ENCODE results near the gene LHFPL3. TPM values are rescaled to one million over a fixed set of nuclear protein-coding genes. Genes with fewer than 3 reads are reported as not detected.

The LHFPL3 gene
- total RNA-seq, 8 experiments from 2014 or later = 1.0 to 26.2 (median 5.0) TPM; not detected in 1

- WGBS, 10 experiments = 0 to 83% (median 66%) methylated on average over 1 to 5 of the region's 5 CpGs
- Histone ChIP-seq H3K4me1 (replicated peaks in 1 of 2) (peaks cover 0 to 4% of the 10 kb centered on the region in 2 donors), H3K27ac (no peak overlapping the region), H3K4me3 (no peak overlapping the region)
- in situ Hi-C loops (cut with MboI; ENCODE audit: low pct_unique_long_range_greater_than_20kb in 2 of 9, low sequenced_read_pairs in 9 of 9, unreplicated experiment in 9 of 9) = no loop called here
- ATAC-seq (replicated peaks in 6 of 8) = no peak
These were observed 122.5 kb downstream of the LHFPL3 start for GRCh38 chr7:104450861-104451260.

- 14 to 92% (median 76%) methylated on average over 1 to 3 of the region's 3 CpGs; no CpG with 5 or more reads in 1 of the 10 experiments for WGBS, 10 experiments
- in situ Hi-C loops (cut with MboI; ENCODE audit: low pct_unique_long_range_greater_than_20kb in 2 of 9, low sequenced_read_pairs in 9 of 9, unreplicated experiment in 9 of 9) = no loop called here
- no peak for ATAC-seq (replicated peaks in 6 of 8)
- no peak overlapping the region for H3K4me3 ChIP-seq
- H3K4me1 ChIP-seq (replicated peaks in 1 of 2) = no peaks in the 10 kb centered on the region
- no peak overlapping the region for H3K27ac ChIP-seq
These were observed 124.8 kb downstream of the LHFPL3 start for GRCh38 chr7:104453190-104453589.

DNA sequence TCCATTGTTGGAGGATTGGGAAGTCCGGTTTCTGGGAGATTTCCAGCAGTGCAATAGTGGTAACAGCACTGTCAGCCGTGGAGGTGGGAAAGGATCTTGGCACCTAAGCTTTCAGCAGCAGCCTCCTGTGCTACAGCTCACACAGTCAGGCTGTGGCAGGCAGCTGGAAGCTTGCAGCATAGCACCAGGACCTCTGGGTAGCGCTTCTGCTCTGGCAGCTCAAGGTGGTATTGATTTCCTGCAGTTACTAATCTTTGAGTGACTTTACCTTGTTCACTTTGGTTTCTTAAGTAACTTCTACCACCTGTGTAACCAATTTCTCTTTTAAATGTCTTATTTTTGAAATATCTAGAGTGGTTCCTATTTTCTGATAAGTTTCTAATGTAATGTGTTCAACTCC is 130.5 kb downstream of the LHFPL3 start:
- no peak overlapping the region for H3K4me3 ChIP-seq
- in situ Hi-C loops (cut with MboI; ENCODE audit: low pct_unique_long_range_greater_than_20kb in 2 of 9, low sequenced_read_pairs in 9 of 9, unreplicated experiment in 9 of 9) = no loop called here
- H3K4me1 ChIP-seq (replicated peaks in 1 of 2) = no peaks in the 10 kb centered on the region
- ATAC-seq (replicated peaks in 6 of 8) = no peak
- 0 to 100% (median 50%) methylated on average over 1 to 3 of the region's 3 CpGs; no CpG with 5 or more reads in 2 of the 10 experiments for WGBS, 10 experiments
- H3K27ac ChIP-seq = no peak overlapping the region

GRCh38 chr7:104469166-104469820 is 140.9 kb downstream of the LHFPL3 start:
- no peak for ATAC-seq (replicated peaks in 6 of 8)
- 0 to 100% (median 50%) methylated on average over 1 of the region's 1 CpG; no CpG with 5 or more reads in 2 of the 10 experiments for WGBS, 10 experiments
- Histone ChIP-seq H3K4me3 (no peak overlapping the region), H3K4me1 (replicated peaks in 1 of 2) (no peaks in the 10 kb centered on the region), H3K27ac (no peak overlapping the region)
- in situ Hi-C loops (cut with MboI; ENCODE audit: low pct_unique_long_range_greater_than_20kb in 2 of 9, low sequenced_read_pairs in 9 of 9, unreplicated experiment in 9 of 9) = no loop called here

DNA sequence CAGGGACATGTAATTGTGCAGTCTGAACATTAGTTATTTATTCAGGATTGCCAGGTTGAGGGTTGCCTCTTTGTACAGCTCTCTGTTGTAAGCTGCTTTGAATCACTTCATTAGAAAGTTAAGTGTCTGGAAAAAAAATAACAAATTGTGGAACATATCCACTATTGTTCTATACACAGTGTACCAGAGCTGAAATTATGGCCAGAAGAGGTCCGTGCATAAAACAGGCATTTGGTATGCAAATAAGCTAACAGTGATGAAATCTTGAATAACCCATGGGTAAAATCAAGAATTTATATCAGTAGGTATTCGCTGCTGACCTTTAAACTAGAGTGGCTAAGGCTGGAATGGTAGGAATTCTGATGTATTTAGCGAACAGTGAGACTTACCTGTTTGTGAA is 152.1 kb downstream of the LHFPL3 start:
- H3K4me3 ChIP-seq = no peak overlapping the region
- in situ Hi-C loops (cut with MboI; ENCODE audit: low pct_unique_long_range_greater_than_20kb in 2 of 9, low sequenced_read_pairs in 9 of 9, unreplicated experiment in 9 of 9) = no loop called here
- H3K27ac ChIP-seq = no peak overlapping the region
- 0 to 80% (median 32%) methylated on average over 1 to 3 of the region's 3 CpGs; no CpG with 5 or more reads in 2 of the 10 experiments for WGBS, 10 experiments
- peaks cover 0 to 2% of the 10 kb centered on the region in 2 donors for H3K4me1 ChIP-seq (replicated peaks in 1 of 2)
- peak in 4 of 8 experiments; percentile 49 to 92 (median 67) for ATAC-seq (replicated peaks in 6 of 8)

- Histone ChIP-seq H3K27ac (no peak overlapping the region), H3K4me3 (no peak overlapping the region), H3K4me1 (replicated peaks in 1 of 2) (peaks cover 0 to 2% of the 10 kb centered on the region in 2 donors)
- ATAC-seq (replicated peaks in 6 of 8) = no peak
- WGBS, 10 experiments = 30 to 100% (median 81%) methylated on average over 2 to 6 of the region's 6 CpGs; no CpG with 5 or more reads in 1 of the 10 experiments
- in situ Hi-C loops (cut with MboI; ENCODE audit: low pct_unique_long_range_greater_than_20kb in 2 of 9, low sequenced_read_pairs in 9 of 9, unreplicated experiment in 9 of 9) = no loop called here
These were observed 154.1 kb downstream of the LHFPL3 start for GRCh38 chr7:104482362-104483037.

DNA sequence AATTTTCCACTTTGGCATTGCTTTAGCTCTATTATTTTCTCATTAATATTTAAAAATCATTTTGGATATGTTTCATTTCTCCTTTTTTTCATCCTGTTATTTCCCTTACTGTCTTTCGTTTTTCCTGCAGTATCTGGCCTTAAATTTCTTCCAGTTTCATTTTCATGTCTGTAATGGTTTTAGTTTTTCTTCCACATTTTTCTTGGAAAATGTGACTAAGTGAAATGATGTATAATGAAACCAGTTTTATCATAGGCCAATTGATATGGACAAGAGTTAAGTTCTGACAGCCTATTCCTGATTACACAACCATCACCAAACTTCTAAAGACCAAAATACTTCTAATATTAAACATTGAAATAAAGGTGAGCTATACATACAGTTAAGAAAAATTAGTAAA is 158.5 kb downstream of the LHFPL3 start:
- Histone ChIP-seq H3K4me1 (replicated peaks in 1 of 2) (no peaks in the 10 kb centered on the region), H3K4me3 (no peak overlapping the region), H3K27ac (no peak overlapping the region)
- WGBS, 10 experiments = 0 to 100% (median 75%) methylated on average over 1 of the region's 1 CpG
- in situ Hi-C loops (cut with MboI; ENCODE audit: low pct_unique_long_range_greater_than_20kb in 2 of 9, low sequenced_read_pairs in 9 of 9, unreplicated experiment in 9 of 9) = no loop called here
- ATAC-seq (replicated peaks in 6 of 8) = no peak

GRCh38 chr7:104487642-104488041 is 159.2 kb downstream of the LHFPL3 start:
- no peak for ATAC-seq (replicated peaks in 6 of 8)
- H3K4me1 ChIP-seq (replicated peaks in 1 of 2) = no peaks in the 10 kb centered on the region
- no peak overlapping the region for H3K27ac ChIP-seq
- in situ Hi-C loops (cut with MboI; ENCODE audit: low pct_unique_long_range_greater_than_20kb in 2 of 9, low sequenced_read_pairs in 9 of 9, unreplicated experiment in 9 of 9) = no loop called here
- no peak overlapping the region for H3K4me3 ChIP-seq
- WGBS, 10 experiments = 0 to 58% (median 0%) methylated on average over 1 of the region's 1 CpG; no CpG with 5 or more reads in 5 of the 10 experiments

GRCh38 chr7:104497379-104497967 is 169.1 kb downstream of the LHFPL3 start:
- Histone ChIP-seq H3K4me3 (no peak overlapping the region), H3K4me1 (replicated peaks in 1 of 2) (no peaks in the 10 kb centered on the region), H3K27ac (no peak overlapping the region)
- in situ Hi-C loops (cut with MboI; ENCODE audit: low pct_unique_long_range_greater_than_20kb in 2 of 9, low sequenced_read_pairs in 9 of 9, unreplicated experiment in 9 of 9) = no loop called here
- 0 to 83% (median 39%) methylated on average over 1 to 2 of the region's 3 CpGs for WGBS, 10 experiments
- ATAC-seq (replicated peaks in 6 of 8) = no peak

- no peak overlapping the region for H3K4me3 ChIP-seq
- ATAC-seq (replicated peaks in 6 of 8) = no peak
- no peak overlapping the region for H3K27ac ChIP-seq
- WGBS, 10 experiments = 6 to 100% (median 91%) methylated on average over 3 to 5 of the region's 5 CpGs; no CpG with 5 or more reads in 1 of the 10 experiments
- in situ Hi-C loops (cut with MboI; ENCODE audit: low pct_unique_long_range_greater_than_20kb in 2 of 9, low sequenced_read_pairs in 9 of 9, unreplicated experiment in 9 of 9) = loop anchor here in 1 of 9 experiments (25.0 kb wide), 1 partner anchor 112 kb away; no protein-coding TSS in a partner anchor
- H3K4me1 ChIP-seq (replicated peaks in 1 of 2) = no peaks in the 10 kb centered on the region
These were observed 171.6 kb downstream of the LHFPL3 start for GRCh38 chr7:104499975-104500374.

GRCh38 chr7:104509874-104510273 is 181.5 kb downstream of the LHFPL3 start:
- ATAC-seq (replicated peaks in 6 of 8) = no peak
- no peak overlapping the region for H3K27ac ChIP-seq
- H3K4me3 ChIP-seq = no peak overlapping the region
- no peaks in the 10 kb centered on the region for H3K4me1 ChIP-seq (replicated peaks in 1 of 2)
- in situ Hi-C loops (cut with MboI; ENCODE audit: low pct_unique_long_range_greater_than_20kb in 2 of 9, low sequenced_read_pairs in 9 of 9, unreplicated experiment in 9 of 9) = loop anchor here in 1 of 9 experiments (25.0 kb wide), 1 partner anchor 102 kb away; no protein-coding TSS in a partner anchor

DNA sequence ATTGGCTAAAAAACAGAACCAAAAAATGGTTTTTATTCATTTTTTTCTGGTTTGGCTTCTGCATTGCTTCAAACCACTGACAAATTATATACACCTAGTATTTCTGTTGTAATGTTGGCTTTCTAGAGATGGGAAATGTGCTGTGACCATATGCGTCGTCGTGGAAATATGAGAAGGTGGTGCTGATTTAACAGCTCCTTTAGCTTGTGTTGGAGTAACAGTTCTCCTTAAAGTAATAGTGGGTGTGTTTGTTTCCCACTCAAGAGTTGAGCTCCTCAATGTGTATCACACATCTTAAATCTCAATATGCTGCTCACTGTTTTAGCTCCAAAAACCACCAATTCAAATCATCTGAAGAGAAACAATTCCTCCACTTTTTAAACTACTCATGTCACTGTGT is 196.4 kb downstream of the LHFPL3 start:
- in situ Hi-C loops (cut with MboI; ENCODE audit: low pct_unique_long_range_greater_than_20kb in 2 of 9, low sequenced_read_pairs in 9 of 9, unreplicated experiment in 9 of 9) = loop anchor here in 1 of 9 experiments (25.0 kb wide), 1 partner anchor 87 kb away; no protein-coding TSS in a partner anchor
- no peak for ATAC-seq (replicated peaks in 6 of 8)
- 40 to 89% (median 82%) methylated on average over 1 to 3 of the region's 3 CpGs; no CpG with 5 or more reads in 4 of the 10 experiments for WGBS, 10 experiments
- no peak overlapping the region for H3K27ac ChIP-seq
- no peak overlapping the region for H3K4me3 ChIP-seq
- H3K4me1 ChIP-seq (replicated peaks in 1 of 2) = no peaks in the 10 kb centered on the region

GRCh38 chr7:104528142-104528541 is 199.7 kb downstream of the LHFPL3 start:
- in situ Hi-C loops (cut with MboI; ENCODE audit: low pct_unique_long_range_greater_than_20kb in 2 of 9, low sequenced_read_pairs in 9 of 9, unreplicated experiment in 9 of 9) = no loop called here
- Histone ChIP-seq H3K4me1 (replicated peaks in 1 of 2) (no peaks in the 10 kb centered on the region), H3K4me3 (no peak overlapping the region), H3K27ac (no peak overlapping the region)
- ATAC-seq (replicated peaks in 6 of 8) = no peak
